ENCODE measurements around the gene PRKCE. TPM values are rescaled to one million over a fixed set of nuclear protein-coding genes. Genes with fewer than 3 reads are reported as not detected.
A peak's percentile ranks its signal among the peaks of the same experiment; 100 is the strongest.

The PRKCE gene
- total RNA-seq, 1 experiment from 2014 or later = 14.0 TPM

DNA sequence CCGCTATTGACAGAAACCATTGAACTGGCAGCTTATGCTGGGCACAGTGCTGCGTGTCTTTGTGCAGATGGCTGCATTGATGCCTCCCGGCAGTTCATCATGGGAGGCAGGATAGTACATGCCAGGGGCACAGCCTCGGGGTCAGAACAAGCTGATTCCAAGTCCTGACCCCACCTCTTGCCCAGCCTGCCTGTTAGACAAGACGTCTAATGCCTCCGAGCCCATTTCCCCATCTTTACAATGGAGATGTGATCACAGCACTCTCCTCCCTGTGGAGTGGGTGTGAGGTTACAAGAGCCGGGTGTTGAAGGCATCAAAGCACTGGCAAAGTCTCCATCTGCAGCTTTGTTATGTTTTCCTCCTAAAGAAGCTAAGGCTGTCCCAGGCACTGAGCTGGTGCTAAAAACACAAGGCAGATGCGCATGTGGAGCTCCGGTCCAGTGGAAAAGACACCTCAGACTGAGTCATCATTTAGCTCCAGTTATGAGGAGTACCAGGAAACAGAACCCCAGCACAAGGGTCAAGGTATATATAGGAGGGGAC, 520.0 kb downstream of the PRKCE start:
- ATAC-seq (peak; percentile 61), DNase-seq (ENCODE audit: low read depth, low spot score) (no peak)
- no peaks in the 10 kb centered on the region for H3K9me3 ChIP-seq (ENCODE audit: control insufficient read depth, insufficient read depth, low read depth, low read length)
- no peak overlapping the region for H3K27ac ChIP-seq (ENCODE audit: low read length)
- TF ChIP-seq POLR2AphosphoS5 (IDR thresholded peaks at IDR 0.05; ENCODE audit: low read depth, low read length) (no peak), TCF7L2 (IDR thresholded peaks at IDR 0.05; ENCODE audit: low read depth, low read length) (no peak), SIN3A (IDR thresholded peaks at IDR 0.05; ENCODE audit: borderline replicate concordance, insufficient read depth, low read depth, low read length) (no peak), CTCF (IDR thresholded peaks at IDR 0.05) (no peak), REST (IDR thresholded peaks at IDR 0.05; ENCODE audit: insufficient read depth in 1 of 2, low read depth in 2 of 2, low read length in 1 of 2) (no peak)
- no TSS peak for BruUV-seq (replicated peaks)
- H3K36me3 ChIP-seq (ENCODE audit: control insufficient read depth, insufficient read depth, low read length) = no peaks in the 10 kb centered on the region
- intact Hi-C loops (cut with micrococcal nuclease; ENCODE audit: unreplicated experiment) (no loop called here), in situ Hi-C loops (cut with HindIII; ENCODE audit: low pct_unique_long_range_greater_than_20kb, low sequenced_read_pairs) (no loop called here)
- ChIA-PET CTCF (no interaction called here), POLR2A (interaction anchor here (0.6 kb wide), 1 partner anchor 294 kb away, joined by 5 read pairs; no protein-coding TSS in a partner anchor)
- H3K4me3 ChIP-seq (ENCODE audit: low read depth in 2 of 2, low read length in 2 of 2) = no peak overlapping the region
- no peaks in the 10 kb centered on the region for H3K27me3 ChIP-seq (ENCODE audit: control insufficient read depth, insufficient read depth, low read length)
- 0 out of 2 replicates have a peak, but pooled peaks cover 3% of the 10 kb centered on the region for H3K4me1 ChIP-seq (ENCODE audit: control insufficient read depth, insufficient read depth, low read length)

DNA sequence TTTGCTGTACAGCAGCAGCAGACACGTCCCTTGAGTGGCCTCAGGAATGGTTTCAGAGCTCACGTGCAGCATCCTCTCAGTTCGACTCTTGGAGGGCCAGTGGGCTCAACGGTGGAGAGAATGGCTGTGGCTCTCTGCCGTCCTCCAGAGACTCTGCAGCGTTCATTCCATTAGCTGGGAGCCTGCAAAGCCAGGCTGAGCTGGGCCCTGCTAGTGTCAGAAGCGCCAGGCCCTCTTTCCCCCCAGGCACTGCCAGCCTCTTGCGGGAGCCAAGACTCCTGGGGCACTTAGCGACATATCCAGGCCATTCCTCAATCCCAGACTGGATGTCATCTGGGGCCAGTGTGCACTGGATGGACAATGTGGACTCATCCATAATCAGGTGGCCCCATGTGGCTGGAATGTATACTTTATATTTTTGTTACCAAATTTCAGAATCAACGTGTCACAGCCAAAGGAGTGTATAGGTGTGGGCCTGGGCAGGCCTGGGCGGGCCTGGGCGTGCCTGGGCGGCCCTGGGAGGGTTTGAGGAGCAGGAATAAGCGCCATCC, 520.6 kb downstream of the PRKCE start:
- no peak for TF ChIP-seq POLR2AphosphoS5 (IDR thresholded peaks at IDR 0.05; ENCODE audit: low read depth, low read length)
- TF ChIP-seq SIN3A (IDR thresholded peaks at IDR 0.05; ENCODE audit: borderline replicate concordance, insufficient read depth, low read depth, low read length) = no peak
- no peak for TF ChIP-seq CTCF (IDR thresholded peaks at IDR 0.05)
- TF ChIP-seq TCF7L2 (IDR thresholded peaks at IDR 0.05; ENCODE audit: low read depth, low read length) = no peak
- no peak for TF ChIP-seq REST (IDR thresholded peaks at IDR 0.05; ENCODE audit: insufficient read depth in 1 of 2, low read depth in 2 of 2, low read length in 1 of 2)

More for the DNA sequence above, 520.6 kb downstream of the PRKCE start:
- Histone ChIP-seq H3K9me3 (ENCODE audit: control insufficient read depth, insufficient read depth, low read depth, low read length) (no peaks in the 10 kb centered on the region), H3K4me1 (ENCODE audit: control insufficient read depth, insufficient read depth, low read length) (0 out of 2 replicates have a peak, but pooled peaks cover 3% of the 10 kb centered on the region), H3K36me3 (ENCODE audit: control insufficient read depth, insufficient read depth, low read length) (no peaks in the 10 kb centered on the region), H3K27ac (ENCODE audit: low read length) (no peak overlapping the region), H3K4me3 (ENCODE audit: low read depth in 2 of 2, low read length in 2 of 2) (no peak overlapping the region), H3K27me3 (ENCODE audit: control insufficient read depth, insufficient read depth, low read length) (no peaks in the 10 kb centered on the region)
- in situ Hi-C loops (cut with HindIII; ENCODE audit: low pct_unique_long_range_greater_than_20kb, low sequenced_read_pairs) (no loop called here), intact Hi-C loops (cut with micrococcal nuclease; ENCODE audit: unreplicated experiment) (no loop called here)
- DNase-seq (ENCODE audit: low read depth, low spot score) = no peak
- peak; percentile 46; the same call in 1 of the 2 replicates for ATAC-seq
- no TSS peak for BruUV-seq (replicated peaks)
- ChIA-PET CTCF (no interaction called here), POLR2A (no interaction called here)
